Measurements from ENCODE around the gene ACAP1. TPM values are rescaled to one million over a fixed set of nuclear protein-coding genes. Genes with fewer than 3 reads are reported as not detected.
A peak's percentile ranks its signal among the peaks of the same experiment; 100 is the strongest.

ACAP1 gene
- total RNA-seq, 3 donors from 2014 or later: 3.4 to 6.6 (median 5.2) TPM

DNA sequence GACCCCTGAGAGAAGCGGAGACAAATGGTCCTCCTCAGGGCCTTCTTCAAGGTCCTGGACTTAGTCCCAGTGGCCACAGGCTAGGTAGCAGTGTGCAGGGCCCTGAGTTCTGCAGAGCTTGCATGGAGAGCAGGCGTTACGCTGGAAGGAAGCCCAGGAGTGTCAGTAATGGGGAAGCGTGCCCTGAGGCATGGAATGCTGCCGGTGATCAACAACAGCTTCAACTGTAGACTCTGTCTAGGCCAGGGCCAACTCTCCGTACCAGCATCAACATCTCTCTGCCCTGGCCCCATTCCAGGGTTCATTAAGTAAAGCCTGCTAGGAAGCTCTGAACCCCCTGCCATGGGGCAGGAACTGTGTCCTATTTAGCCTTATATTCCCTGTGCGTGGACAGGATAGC is 44.0 kb downstream of the ACAP1 start:
- H3K27me3 ChIP-seq: no peaks in the 10 kb centered on the region

GRCh38 chr17:7380855-7381683 is 44.7 kb downstream of the ACAP1 start, which contains the start of gene TNK1:
Gene TNK1 (plus strand): TSS chr17:7381089. CDS start chr17:7382927, 1,838 bp downstream.
- peak within 1 kb of the TSS; percentile 50 to 82 (median 75) for H3K4me3 ChIP-seq
- peaks cover 0 to 4% of the 10 kb centered on the region in 2 donors for H3K4me1 ChIP-seq
- TF ChIP-seq, protein P1, sequence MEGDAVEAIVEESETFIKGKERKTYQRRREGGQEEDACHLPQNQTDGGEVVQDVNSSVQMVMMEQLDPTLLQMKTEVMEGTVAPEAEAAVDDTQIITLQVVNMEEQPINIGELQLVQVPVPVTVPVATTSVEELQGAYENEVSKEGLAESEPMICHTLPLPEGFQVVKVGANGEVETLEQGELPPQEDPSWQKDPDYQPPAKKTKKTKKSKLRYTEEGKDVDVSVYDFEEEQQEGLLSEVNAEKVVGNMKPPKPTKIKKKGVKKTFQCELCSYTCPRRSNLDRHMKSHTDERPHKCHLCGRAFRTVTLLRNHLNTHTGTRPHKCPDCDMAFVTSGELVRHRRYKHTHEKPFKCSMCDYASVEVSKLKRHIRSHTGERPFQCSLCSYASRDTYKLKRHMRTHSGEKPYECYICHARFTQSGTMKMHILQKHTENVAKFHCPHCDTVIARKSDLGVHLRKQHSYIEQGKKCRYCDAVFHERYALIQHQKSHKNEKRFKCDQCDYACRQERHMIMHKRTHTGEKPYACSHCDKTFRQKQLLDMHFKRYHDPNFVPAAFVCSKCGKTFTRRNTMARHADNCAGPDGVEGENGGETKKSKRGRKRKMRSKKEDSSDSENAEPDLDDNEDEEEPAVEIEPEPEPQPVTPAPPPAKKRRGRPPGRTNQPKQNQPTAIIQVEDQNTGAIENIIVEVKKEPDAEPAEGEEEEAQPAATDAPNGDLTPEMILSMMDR (IDR thresholded peaks at IDR 0.05): peak in 1 of 3 donors; percentile 11
- TF ChIP-seq POLR2A (IDR thresholded peaks at IDR 0.05): peak; percentile 71
- peak in 1 of 3 donors; percentile 59 for TF ChIP-seq POLR2AphosphoS5 (IDR thresholded peaks at IDR 0.05)
- intact Hi-C loops (cut with DNase I; ENCODE audit: low total_unique reads): no loop called here
- no peaks in the 10 kb centered on the region for H3K36me3 ChIP-seq
- peak within 1 kb of the TSS; percentile 87 to 88 for H3K27ac ChIP-seq
- H3K9me3 ChIP-seq: no peaks in the 10 kb centered on the region
- H3K27me3 ChIP-seq: no peaks in the 10 kb centered on the region
- peak; percentile 69 to 84 for DNase-seq (ENCODE audit: low spot score in 2 of 2)

More for the DNA sequence above, 44.0 kb downstream of the ACAP1 start:
- DNase-seq (ENCODE audit: low spot score in 2 of 2): peak; percentile 74 to 89
- H3K27ac ChIP-seq: peak overlapping the region; percentile 87 to 88
- no peaks in the 10 kb centered on the region for H3K9me3 ChIP-seq
- peaks cover 0 to 4% of the 10 kb centered on the region in 2 donors for H3K4me1 ChIP-seq
- H3K36me3 ChIP-seq: no peaks in the 10 kb centered on the region
- peak overlapping the region; percentile 50 to 82 (median 75) for H3K4me3 ChIP-seq
- TF ChIP-seq POLR2AphosphoS5 (IDR thresholded peaks at IDR 0.05) (no peak), POLR2A (IDR thresholded peaks at IDR 0.05) (no peak)
- TF ChIP-seq, protein P1 (IDR thresholded peaks at IDR 0.05): no peak
- intact Hi-C loops (cut with DNase I; ENCODE audit: low total_unique reads): no loop called here

GRCh38 chr17:7382901-7383300 is 46.6 kb downstream of the ACAP1 start:
- Histone ChIP-seq H3K4me1 (peaks cover 0 to 4% of the 10 kb centered on the region in 2 donors), H3K27me3 (no peaks in the 10 kb centered on the region), H3K4me3 (no peak overlapping the region), H3K36me3 (no peaks in the 10 kb centered on the region), H3K9me3 (no peaks in the 10 kb centered on the region), H3K27ac (no peak overlapping the region)
- DNase-seq (ENCODE audit: low spot score in 2 of 2): no peak
- intact Hi-C loops (cut with DNase I; ENCODE audit: low total_unique reads): no loop called here
- TF ChIP-seq, protein P1 (IDR thresholded peaks at IDR 0.05): no peak
- TF ChIP-seq POLR2AphosphoS5 (IDR thresholded peaks at IDR 0.05) (no peak), POLR2A (IDR thresholded peaks at IDR 0.05) (no peak)

- H3K9me3 ChIP-seq: no peaks in the 10 kb centered on the region
- H3K27ac ChIP-seq: peak overlapping the region in 1 of 2 donors; percentile 20
- peak overlapping the region in 2 of 3 donors; percentile 47 to 55 for H3K4me3 ChIP-seq
- H3K4me1 ChIP-seq: peaks cover 0 to 4% of the 10 kb centered on the region in 2 donors
- intact Hi-C loops (cut with DNase I; ENCODE audit: low total_unique reads): no loop called here
- TF ChIP-seq, protein P1 (IDR thresholded peaks at IDR 0.05): no peak
- TF ChIP-seq POLR2AphosphoS5 (IDR thresholded peaks at IDR 0.05) (no peak), POLR2A (IDR thresholded peaks at IDR 0.05) (no peak)
- DNase-seq (ENCODE audit: low spot score in 2 of 2): no peak
- no peaks in the 10 kb centered on the region for H3K36me3 ChIP-seq
- H3K27me3 ChIP-seq: no peaks in the 10 kb centered on the region
Observed at GRCh38 chr17:7383371-7383741, 47.0 kb downstream of the ACAP1 start.

Measured in breast epithelium (tissue), 4 donors.